GM23338 (cell line): ENCODE results near the gene ZDHHC11B. TPM values are rescaled to one million over a fixed set of nuclear protein-coding genes. Genes with fewer than 3 reads are reported as not detected.

Experiments
- ATAC-seq: fragments of 200-7000 bp; cut with Tn5 transposase; 3 replicates; pipeline ENCODE4 v1.9.1; 2020
- DNase-seq: peaks from one replicate; pipeline ENCODE4 v3.0.0-alpha.2; 2015; ENCODE audit warnings: low spot score
- H2AFZ ChIP-seq: fragments of 200-600 bp; sonication (generic); 2 replicates; pipeline ENCODE4 v1.8.0; 2016; ENCODE audit warnings: antibody characterized with exemption, mild to moderate bottlenecking, moderate library complexity
- H3F3A ChIP-seq: fragments of 200-600 bp; sonication (generic); replicated peaks from 2 replicates; pipeline ENCODE4 v1.8.0; 2017; ENCODE audit warnings: antibody characterized with exemption, mixed run types, low read depth
- H3K27ac ChIP-seq: fragments of 200-600 bp; sonication (generic); 2 replicates; pipeline ENCODE4 v1.6.1; 2016; ENCODE audit warnings: low read depth
- H3K27me3 ChIP-seq: fragments of 200-600 bp; sonication (generic); 2 replicates; pipeline ENCODE4 v1.8.0; 2016; ENCODE audit warnings: mild to moderate bottlenecking, mixed run types, moderate library complexity; ENCODE audit not compliant: insufficient read depth
- H3K36me3 ChIP-seq: fragments of 200-600 bp; sonication (generic); 2 replicates; pipeline ENCODE4 v1.8.0; 2016; ENCODE audit warnings: mild to moderate bottlenecking; ENCODE audit not compliant: insufficient read depth
- H3K4me1 ChIP-seq: fragments of 200-600 bp; sonication (generic); 2 replicates; pipeline ENCODE4 v1.8.0; 2016; ENCODE audit warnings: mild to moderate bottlenecking, moderate library complexity; ENCODE audit not compliant: insufficient read depth
- H3K4me2 ChIP-seq: fragments of 200-600 bp; sonication (generic); 2 replicates; pipeline ENCODE4 v1.7.1; 2017; ENCODE audit warnings: mixed run types
- H3K4me3 ChIP-seq: fragments of 200-600 bp; sonication (generic); 2 replicates; pipeline ENCODE4 v1.6.1; 2016; ENCODE audit warnings: mixed run types
- H3K79me2 ChIP-seq: fragments of 200-600 bp; sonication (generic); replicated peaks from 2 replicates; pipeline ENCODE4 v1.8.0; 2017; ENCODE audit warnings: mild to moderate bottlenecking; ENCODE audit not compliant: insufficient read depth
- H3K9me2 ChIP-seq: fragments of 200-600 bp; sonication (generic); 2 replicates; pipeline ENCODE4 v1.8.0; 2017; ENCODE audit not compliant: insufficient read depth
- H4K20me1 ChIP-seq: fragments of 200-600 bp; sonication (generic); replicated peaks from 2 replicates; pipeline ENCODE4 v1.8.0; 2017; ENCODE audit warnings: mild to moderate bottlenecking; ENCODE audit not compliant: insufficient read depth
- H3K27ac Mint-ChIP-seq: 2 replicates; pipeline ENCODE4 v1.8.0; 2020; ENCODE audit warnings: inconsistent platforms, mild to moderate bottlenecking, moderate library complexity, mixed read lengths
- H3K27me3 Mint-ChIP-seq: 3 replicates; pipeline ENCODE4 v1.8.0; 2022; ENCODE audit warnings: low read depth, mild to moderate bottlenecking, moderate library complexity, mixed read lengths, inconsistent platforms; ENCODE audit not compliant: insufficient read depth, poor library complexity
- H3K36me3 Mint-ChIP-seq: 3 replicates; pipeline ENCODE4 v1.8.0; 2021; ENCODE audit warnings: low read depth, mild to moderate bottlenecking, inconsistent platforms, moderate library complexity, mixed read lengths
- H3K4me1 Mint-ChIP-seq: 3 replicates; pipeline ENCODE4 v1.8.0; 2020; ENCODE audit warnings: mild to moderate bottlenecking, inconsistent platforms, mixed read lengths
- H3K4me3 Mint-ChIP-seq: 3 replicates; pipeline ENCODE4 v1.8.0; 2021; ENCODE audit warnings: moderate library complexity, mild to moderate bottlenecking, inconsistent platforms, mixed read lengths
- H3K9me3 Mint-ChIP-seq: 3 replicates; pipeline ENCODE4 v1.8.0; 2020; ENCODE audit warnings: moderate library complexity, mild to moderate bottlenecking, inconsistent platforms, mixed read lengths
- EZH2phosphoT487 ChIP-seq: fragments of 200-600 bp; sonication (generic); IDR thresholded peaks from one replicate; pipeline ENCODE4 v1.8.1; 2018; ENCODE audit warnings: antibody characterized with exemption; ENCODE audit not compliant: unreplicated experiment
- JUNB ChIP-seq: IDR thresholded peaks from one replicate; pipeline ENCODE4 v1.6.1; 2016; ENCODE audit warnings: antibody characterized with exemption; ENCODE audit not compliant: unreplicated experiment
- POLR2AphosphoS5 ChIP-seq: IDR thresholded peaks from 2 replicates; pipeline ENCODE4 v1.6.1; 2016; ENCODE audit warnings: antibody characterized with exemption, low read depth
- ZNF114 ChIP-seq: fragments of 250-450 bp; sonication (Bioruptor Pico); IDR thresholded peaks from 2 replicates; pipeline ENCODE4 v1.5.0; 2020; ENCODE audit warnings: mild to moderate bottlenecking, moderate library complexity
- ZNF331 ChIP-seq: fragments of 250-450 bp; sonication (Bioruptor Pico); IDR thresholded peaks from 2 replicates; pipeline ENCODE4 v1.5.0; 2020; ENCODE audit warnings: low read depth, mild to moderate bottlenecking, moderate library complexity
- polyA plus RNA-seq: library from polyadenylated mRNA; unstranded; fragments of >200 nt; fragmentation: Nextera tagmentation; extraction: Ambion mirVana; gene quantifications from 2 replicates; pipeline ENCODE4 v1.2.1, GENCODE V29; 2016
- total RNA-seq: library from RNA; depleted of rRNA; stranded (reverse); fragments of >200 nt; shearing (Covaris generic); gene quantifications from 2 replicates; pipeline ENCODE4 v1.2.3, GENCODE V29; 2014
- TF ChIP-seq, protein P1 (sequence below): IDR thresholded peaks from one replicate; pipeline ENCODE4 v1.6.1; 2018; ENCODE audit warnings: antibody characterized with exemption; ENCODE audit not compliant: unreplicated experiment
- TF ChIP-seq, protein P2 (sequence below), 2 experiments: fragments of 200-600 bp in 1 of 2; sonication (generic) in 1 of 2; conservative IDR thresholded peaks; 2 replicates each; pipeline versions ENCODE4 v1.5.1 to v1.6.1; 2016 to 2017; ENCODE audit warnings: antibody characterized with exemption in 2 of 2, low read depth in 2 of 2, mild to moderate bottlenecking in 2 of 2, moderate library complexity in 1 of 2
- TF ChIP-seq, protein P3 (sequence below): IDR thresholded peaks from 2 replicates; pipeline ENCODE4 v1.6.1; 2016; ENCODE audit warnings: antibody characterized with exemption

Gene ZDHHC11B
- total and polyA plus RNA-seq, 2 experiments from 2014 or later, result 0.89 to 1.2 TPM

- TF ChIP-seq, protein P1, sequence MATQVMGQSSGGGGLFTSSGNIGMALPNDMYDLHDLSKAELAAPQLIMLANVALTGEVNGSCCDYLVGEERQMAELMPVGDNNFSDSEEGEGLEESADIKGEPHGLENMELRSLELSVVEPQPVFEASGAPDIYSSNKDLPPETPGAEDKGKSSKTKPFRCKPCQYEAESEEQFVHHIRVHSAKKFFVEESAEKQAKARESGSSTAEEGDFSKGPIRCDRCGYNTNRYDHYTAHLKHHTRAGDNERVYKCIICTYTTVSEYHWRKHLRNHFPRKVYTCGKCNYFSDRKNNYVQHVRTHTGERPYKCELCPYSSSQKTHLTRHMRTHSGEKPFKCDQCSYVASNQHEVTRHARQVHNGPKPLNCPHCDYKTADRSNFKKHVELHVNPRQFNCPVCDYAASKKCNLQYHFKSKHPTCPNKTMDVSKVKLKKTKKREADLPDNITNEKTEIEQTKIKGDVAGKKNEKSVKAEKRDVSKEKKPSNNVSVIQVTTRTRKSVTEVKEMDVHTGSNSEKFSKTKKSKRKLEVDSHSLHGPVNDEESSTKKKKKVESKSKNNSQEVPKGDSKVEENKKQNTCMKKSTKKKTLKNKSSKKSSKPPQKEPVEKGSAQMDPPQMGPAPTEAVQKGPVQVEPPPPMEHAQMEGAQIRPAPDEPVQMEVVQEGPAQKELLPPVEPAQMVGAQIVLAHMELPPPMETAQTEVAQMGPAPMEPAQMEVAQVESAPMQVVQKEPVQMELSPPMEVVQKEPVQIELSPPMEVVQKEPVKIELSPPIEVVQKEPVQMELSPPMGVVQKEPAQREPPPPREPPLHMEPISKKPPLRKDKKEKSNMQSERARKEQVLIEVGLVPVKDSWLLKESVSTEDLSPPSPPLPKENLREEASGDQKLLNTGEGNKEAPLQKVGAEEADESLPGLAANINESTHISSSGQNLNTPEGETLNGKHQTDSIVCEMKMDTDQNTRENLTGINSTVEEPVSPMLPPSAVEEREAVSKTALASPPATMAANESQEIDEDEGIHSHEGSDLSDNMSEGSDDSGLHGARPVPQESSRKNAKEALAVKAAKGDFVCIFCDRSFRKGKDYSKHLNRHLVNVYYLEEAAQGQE, result no peak
These were observed 18.4 kb downstream of the ZDHHC11B start (continued) for GRCh38 chr5:765948-766631.

GRCh38 chr5:763998-764781 is 20.3 kb downstream of the ZDHHC11B start:
- H3K27me3 Mint-ChIP-seq, result peaks cover 7% of the 10 kb centered on the region
- peaks cover 16% of the 10 kb centered on the region for H3K9me3 Mint-ChIP-seq
- ATAC-seq (no peak), DNase-seq (no peak)
- no peak overlapping the region for H3K4me3 ChIP-seq
- no peak overlapping the region for H3K4me2 ChIP-seq
- no peak overlapping the region for H3K27ac Mint-ChIP-seq
- no peak overlapping the region for H2AFZ ChIP-seq
- H4K20me1 ChIP-seq, result no peaks in the 10 kb centered on the region; the same call in 1 of the 2 replicates
- no peaks in the 10 kb centered on the region for H3K36me3 ChIP-seq
- TF ChIP-seq EZH2phosphoT487 (no peak), JUNB (no peak), ZNF114 (CRISPR knock-in tag) (no peak), POLR2AphosphoS5 (no peak), ZNF331 (CRISPR knock-in tag) (no peak)
- TF ChIP-seq, protein P2, sequence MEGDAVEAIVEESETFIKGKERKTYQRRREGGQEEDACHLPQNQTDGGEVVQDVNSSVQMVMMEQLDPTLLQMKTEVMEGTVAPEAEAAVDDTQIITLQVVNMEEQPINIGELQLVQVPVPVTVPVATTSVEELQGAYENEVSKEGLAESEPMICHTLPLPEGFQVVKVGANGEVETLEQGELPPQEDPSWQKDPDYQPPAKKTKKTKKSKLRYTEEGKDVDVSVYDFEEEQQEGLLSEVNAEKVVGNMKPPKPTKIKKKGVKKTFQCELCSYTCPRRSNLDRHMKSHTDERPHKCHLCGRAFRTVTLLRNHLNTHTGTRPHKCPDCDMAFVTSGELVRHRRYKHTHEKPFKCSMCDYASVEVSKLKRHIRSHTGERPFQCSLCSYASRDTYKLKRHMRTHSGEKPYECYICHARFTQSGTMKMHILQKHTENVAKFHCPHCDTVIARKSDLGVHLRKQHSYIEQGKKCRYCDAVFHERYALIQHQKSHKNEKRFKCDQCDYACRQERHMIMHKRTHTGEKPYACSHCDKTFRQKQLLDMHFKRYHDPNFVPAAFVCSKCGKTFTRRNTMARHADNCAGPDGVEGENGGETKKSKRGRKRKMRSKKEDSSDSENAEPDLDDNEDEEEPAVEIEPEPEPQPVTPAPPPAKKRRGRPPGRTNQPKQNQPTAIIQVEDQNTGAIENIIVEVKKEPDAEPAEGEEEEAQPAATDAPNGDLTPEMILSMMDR (conservative IDR thresholded peaks at IDR 0.05; ENCODE audit: low read depth in 2 of 2), result no peak
- TF ChIP-seq, protein P3, sequence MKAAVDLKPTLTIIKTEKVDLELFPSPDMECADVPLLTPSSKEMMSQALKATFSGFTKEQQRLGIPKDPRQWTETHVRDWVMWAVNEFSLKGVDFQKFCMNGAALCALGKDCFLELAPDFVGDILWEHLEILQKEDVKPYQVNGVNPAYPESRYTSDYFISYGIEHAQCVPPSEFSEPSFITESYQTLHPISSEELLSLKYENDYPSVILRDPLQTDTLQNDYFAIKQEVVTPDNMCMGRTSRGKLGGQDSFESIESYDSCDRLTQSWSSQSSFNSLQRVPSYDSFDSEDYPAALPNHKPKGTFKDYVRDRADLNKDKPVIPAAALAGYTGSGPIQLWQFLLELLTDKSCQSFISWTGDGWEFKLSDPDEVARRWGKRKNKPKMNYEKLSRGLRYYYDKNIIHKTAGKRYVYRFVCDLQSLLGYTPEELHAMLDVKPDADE, result no peak
- no peaks in the 10 kb centered on the region for H3K79me2 ChIP-seq
- H3K27me3 ChIP-seq, result no peaks in the 10 kb centered on the region
- no peak overlapping the region for H3K4me3 Mint-ChIP-seq
- H3K27ac ChIP-seq, result no peak overlapping the region
- H3K9me2 ChIP-seq, result no peaks in the 10 kb centered on the region
- no peaks in the 10 kb centered on the region for H3K4me1 Mint-ChIP-seq
- H3K36me3 Mint-ChIP-seq, result no peaks in the 10 kb centered on the region; the same call in 2 of the 3 replicates
- no peaks in the 10 kb centered on the region for H3K4me1 ChIP-seq
- no peaks in the 10 kb centered on the region for H3F3A ChIP-seq
